OCI-LY3 (cell line): ENCODE data around the gene TEX19.

ENCODE experiments used
- EZH2phosphoT487 ChIP-seq: fragments of 200-600 bp; shearing (Covaris generic); IDR thresholded peaks from 2 replicates; pipeline ENCODE4 v1.6.1; 2018; ENCODE audit warnings: antibody characterized with exemption, mixed run types, low read depth
- TF ChIP-seq, protein P1 (sequence below): fragments of 200-600, 300-600 bp; sonication (generic); IDR thresholded peaks from 2 replicates; pipeline ENCODE4 v1.5.1; 2014; ENCODE audit warnings: antibody characterized with exemption, low read length, low read depth

DNA sequence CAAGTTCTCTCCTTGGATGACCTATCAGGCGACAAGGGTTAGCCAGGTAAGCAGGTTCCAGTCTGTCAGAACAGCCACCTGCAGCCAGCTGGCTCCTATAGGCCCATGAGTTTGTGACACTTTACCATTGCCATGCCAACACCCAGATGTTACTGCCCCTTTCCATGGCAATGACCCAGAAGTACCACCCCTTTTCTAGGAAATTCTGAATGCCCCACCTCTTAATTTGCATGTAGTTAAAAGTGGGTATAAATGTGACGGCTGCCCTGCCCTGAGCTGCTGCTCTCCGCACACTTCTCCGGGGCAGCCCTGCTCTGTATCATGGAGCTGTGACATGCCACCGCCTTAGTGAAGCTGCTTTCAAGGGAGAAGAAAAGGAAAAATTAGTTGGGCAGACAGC lies 15.5 kb upstream of the TEX19 start:
- TF ChIP-seq, protein P1, sequence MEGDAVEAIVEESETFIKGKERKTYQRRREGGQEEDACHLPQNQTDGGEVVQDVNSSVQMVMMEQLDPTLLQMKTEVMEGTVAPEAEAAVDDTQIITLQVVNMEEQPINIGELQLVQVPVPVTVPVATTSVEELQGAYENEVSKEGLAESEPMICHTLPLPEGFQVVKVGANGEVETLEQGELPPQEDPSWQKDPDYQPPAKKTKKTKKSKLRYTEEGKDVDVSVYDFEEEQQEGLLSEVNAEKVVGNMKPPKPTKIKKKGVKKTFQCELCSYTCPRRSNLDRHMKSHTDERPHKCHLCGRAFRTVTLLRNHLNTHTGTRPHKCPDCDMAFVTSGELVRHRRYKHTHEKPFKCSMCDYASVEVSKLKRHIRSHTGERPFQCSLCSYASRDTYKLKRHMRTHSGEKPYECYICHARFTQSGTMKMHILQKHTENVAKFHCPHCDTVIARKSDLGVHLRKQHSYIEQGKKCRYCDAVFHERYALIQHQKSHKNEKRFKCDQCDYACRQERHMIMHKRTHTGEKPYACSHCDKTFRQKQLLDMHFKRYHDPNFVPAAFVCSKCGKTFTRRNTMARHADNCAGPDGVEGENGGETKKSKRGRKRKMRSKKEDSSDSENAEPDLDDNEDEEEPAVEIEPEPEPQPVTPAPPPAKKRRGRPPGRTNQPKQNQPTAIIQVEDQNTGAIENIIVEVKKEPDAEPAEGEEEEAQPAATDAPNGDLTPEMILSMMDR, result no peak
- no peak for TF ChIP-seq EZH2phosphoT487
